ENCODE data around the gene LUZP1. TPM values are rescaled to one million over a fixed set of nuclear protein-coding genes. Genes with fewer than 3 reads are reported as not detected.
"Not testable (repeated sequence)": the region's sequence is repeated elsewhere in the genome, so short reads cannot be mapped to it uniquely, and the experiment has no call there.

LUZP1 gene
- total RNA-seq, 1 donor from 2014 or later = 9.9 TPM

GRCh38 chr1:23209770-23210169 lies 41.1 kb upstream of the LUZP1 start:
- Histone ChIP-seq H3K27me3 (ENCODE audit: control insufficient read depth in 3 of 3, insufficient read depth in 3 of 3, low read length in 3 of 3) (peaks cover 7 to 26% (median 8%) of the 10 kb centered on the region in 3 donors), H3K4me1 (ENCODE audit: control insufficient read depth in 3 of 3, insufficient read depth in 3 of 3, low read length in 3 of 3) (peaks cover 0 to 5% (median 3%) of the 10 kb centered on the region in 3 donors), H3K9ac (ENCODE audit: low read depth in 1 of 3, low read length in 3 of 3) (no peak overlapping the region), H3K4me3 (ENCODE audit: low read length in 3 of 3) (no peak overlapping the region), H3K36me3 (ENCODE audit: control insufficient read depth in 3 of 3, insufficient read depth in 3 of 3, low read length in 3 of 3) (no peaks in the 10 kb centered on the region), H3K9me3 (ENCODE audit: control insufficient read depth in 3 of 3, low read length in 3 of 3) (no peaks in the 10 kb centered on the region), H3K27ac (ENCODE audit: low read depth, low read length) (no peak overlapping the region)

GRCh38 chr1:23208527-23208926 lies 39.9 kb upstream of the LUZP1 start:
- Histone ChIP-seq H3K27me3 (ENCODE audit: control insufficient read depth in 3 of 3, insufficient read depth in 3 of 3, low read length in 3 of 3) (peaks cover 7 to 23% (median 8%) of the 10 kb centered on the region in 3 donors), H3K9me3 (ENCODE audit: control insufficient read depth in 3 of 3, low read length in 3 of 3) (no peaks in the 10 kb centered on the region), H3K36me3 (ENCODE audit: control insufficient read depth in 3 of 3, insufficient read depth in 3 of 3, low read length in 3 of 3) (no peaks in the 10 kb centered on the region), H3K4me3 (ENCODE audit: low read length in 3 of 3) (no peak overlapping the region), H3K4me1 (ENCODE audit: control insufficient read depth in 3 of 3, insufficient read depth in 3 of 3, low read length in 3 of 3) (no peaks in the 10 kb centered on the region), H3K9ac (ENCODE audit: low read depth in 1 of 3, low read length in 3 of 3) (no peak overlapping the region), H3K27ac (ENCODE audit: low read depth, low read length) (no peak overlapping the region)

- not testable (repeated sequence) for H3K4me3 ChIP-seq (ENCODE audit: low read length in 3 of 3); H3K9ac ChIP-seq (ENCODE audit: low read depth in 1 of 3, low read length in 3 of 3); H3K27ac ChIP-seq (ENCODE audit: low read depth, low read length); H3K9me3 ChIP-seq (ENCODE audit: control insufficient read depth in 3 of 3, low read length in 3 of 3); H3K4me1 ChIP-seq (ENCODE audit: control insufficient read depth in 3 of 3, insufficient read depth in 3 of 3, low read length in 3 of 3); H3K36me3 ChIP-seq (ENCODE audit: control insufficient read depth in 3 of 3, insufficient read depth in 3 of 3, low read length in 3 of 3)
- H3K27me3 ChIP-seq (ENCODE audit: control insufficient read depth in 3 of 3, insufficient read depth in 3 of 3, low read length in 3 of 3) = peaks cover 7 to 21% (median 8%) of the 10 kb centered on the region in 3 donors
Observed at GRCh38 chr1:23207733-23208132, 39.1 kb upstream of the LUZP1 start.

GRCh38 chr1:23202263-23202749 lies 33.6 kb upstream of the LUZP1 start:
- no peak overlapping the region for H3K27ac ChIP-seq (ENCODE audit: low read depth, low read length)
- no peak overlapping the region for H3K4me3 ChIP-seq (ENCODE audit: low read length in 3 of 3)
- peaks cover 3 to 7% (median 4%) of the 10 kb centered on the region in 3 donors for H3K27me3 ChIP-seq (ENCODE audit: control insufficient read depth in 3 of 3, insufficient read depth in 3 of 3, low read length in 3 of 3)
- H3K9me3 ChIP-seq (ENCODE audit: control insufficient read depth in 3 of 3, low read length in 3 of 3) = no peaks in the 10 kb centered on the region
- H3K4me1 ChIP-seq (ENCODE audit: control insufficient read depth in 3 of 3, insufficient read depth in 3 of 3, low read length in 3 of 3) = no peaks in the 10 kb centered on the region
- H3K9ac ChIP-seq (ENCODE audit: low read depth in 1 of 3, low read length in 3 of 3) = no peak overlapping the region
- H3K36me3 ChIP-seq (ENCODE audit: control insufficient read depth in 3 of 3, insufficient read depth in 3 of 3, low read length in 3 of 3) = no peaks in the 10 kb centered on the region

- no peak overlapping the region for H3K9ac ChIP-seq (ENCODE audit: low read depth in 1 of 3, low read length in 3 of 3)
- no peaks in the 10 kb centered on the region for H3K36me3 ChIP-seq (ENCODE audit: control insufficient read depth in 3 of 3, insufficient read depth in 3 of 3, low read length in 3 of 3)
- no peaks in the 10 kb centered on the region for H3K4me1 ChIP-seq (ENCODE audit: control insufficient read depth in 3 of 3, insufficient read depth in 3 of 3, low read length in 3 of 3)
- H3K27ac ChIP-seq (ENCODE audit: low read depth, low read length) = no peak overlapping the region
- no peaks in the 10 kb centered on the region for H3K9me3 ChIP-seq (ENCODE audit: control insufficient read depth in 3 of 3, low read length in 3 of 3)
- no peak overlapping the region for H3K4me3 ChIP-seq (ENCODE audit: low read length in 3 of 3)
- H3K27me3 ChIP-seq (ENCODE audit: control insufficient read depth in 3 of 3, insufficient read depth in 3 of 3, low read length in 3 of 3) = peaks cover 3 to 7% (median 4%) of the 10 kb centered on the region in 3 donors
Observed at GRCh38 chr1:23200883-23201282, 32.2 kb upstream of the LUZP1 start.

- H3K4me3 ChIP-seq (ENCODE audit: low read length in 3 of 3) = no peak overlapping the region
- no peaks in the 10 kb centered on the region for H3K36me3 ChIP-seq (ENCODE audit: control insufficient read depth in 3 of 3, insufficient read depth in 3 of 3, low read length in 3 of 3)
- H3K27me3 ChIP-seq (ENCODE audit: control insufficient read depth in 3 of 3, insufficient read depth in 3 of 3, low read length in 3 of 3) = peaks cover 5 to 10% (median 7%) of the 10 kb centered on the region in 3 donors
- no peaks in the 10 kb centered on the region for H3K9me3 ChIP-seq (ENCODE audit: control insufficient read depth in 3 of 3, low read length in 3 of 3)
- H3K9ac ChIP-seq (ENCODE audit: low read depth in 1 of 3, low read length in 3 of 3) = no peak overlapping the region
- H3K4me1 ChIP-seq (ENCODE audit: control insufficient read depth in 3 of 3, insufficient read depth in 3 of 3, low read length in 3 of 3) = no peaks in the 10 kb centered on the region
- no peak overlapping the region for H3K27ac ChIP-seq (ENCODE audit: low read depth, low read length)
Observed at GRCh38 chr1:23198373-23198772, 29.7 kb upstream of the LUZP1 start.

GRCh38 chr1:23196627-23197328 lies 28.1 kb upstream of the LUZP1 start:
- Histone ChIP-seq H3K36me3 (ENCODE audit: control insufficient read depth in 3 of 3, insufficient read depth in 3 of 3, low read length in 3 of 3) (no peaks in the 10 kb centered on the region), H3K9ac (ENCODE audit: low read depth in 1 of 3, low read length in 3 of 3) (no peak overlapping the region), H3K4me1 (ENCODE audit: control insufficient read depth in 3 of 3, insufficient read depth in 3 of 3, low read length in 3 of 3) (no peaks in the 10 kb centered on the region), H3K27me3 (ENCODE audit: control insufficient read depth in 3 of 3, insufficient read depth in 3 of 3, low read length in 3 of 3) (peaks cover 5 to 10% (median 7%) of the 10 kb centered on the region in 3 donors), H3K27ac (ENCODE audit: low read depth, low read length) (no peak overlapping the region), H3K9me3 (ENCODE audit: control insufficient read depth in 3 of 3, low read length in 3 of 3) (no peaks in the 10 kb centered on the region), H3K4me3 (ENCODE audit: low read length in 3 of 3) (no peak overlapping the region)

- Histone ChIP-seq H3K4me1 (ENCODE audit: control insufficient read depth in 3 of 3, insufficient read depth in 3 of 3, low read length in 3 of 3) (no peaks in the 10 kb centered on the region), H3K9me3 (ENCODE audit: control insufficient read depth in 3 of 3, low read length in 3 of 3) (no peaks in the 10 kb centered on the region), H3K4me3 (ENCODE audit: low read length in 3 of 3) (no peak overlapping the region), H3K36me3 (ENCODE audit: control insufficient read depth in 3 of 3, insufficient read depth in 3 of 3, low read length in 3 of 3) (no peaks in the 10 kb centered on the region), H3K9ac (ENCODE audit: low read depth in 1 of 3, low read length in 3 of 3) (no peak overlapping the region), H3K27ac (ENCODE audit: low read depth, low read length) (no peak overlapping the region), H3K27me3 (ENCODE audit: control insufficient read depth in 3 of 3, insufficient read depth in 3 of 3, low read length in 3 of 3) (peaks cover 3 to 5% (median 4%) of the 10 kb centered on the region in 3 donors)
Observed at GRCh38 chr1:23194119-23194984, 25.7 kb upstream of the LUZP1 start.

GRCh38 chr1:23193391-23194118 lies 24.9 kb upstream of the LUZP1 start:
- H3K9ac ChIP-seq (ENCODE audit: low read depth in 1 of 3, low read length in 3 of 3) = no peak overlapping the region
- no peak overlapping the region for H3K27ac ChIP-seq (ENCODE audit: low read depth, low read length)
- H3K9me3 ChIP-seq (ENCODE audit: control insufficient read depth in 3 of 3, low read length in 3 of 3) = no peaks in the 10 kb centered on the region
- no peaks in the 10 kb centered on the region for H3K4me1 ChIP-seq (ENCODE audit: control insufficient read depth in 3 of 3, insufficient read depth in 3 of 3, low read length in 3 of 3)
- H3K4me3 ChIP-seq (ENCODE audit: low read length in 3 of 3) = no peak overlapping the region
- H3K36me3 ChIP-seq (ENCODE audit: control insufficient read depth in 3 of 3, insufficient read depth in 3 of 3, low read length in 3 of 3) = no peaks in the 10 kb centered on the region
- H3K27me3 ChIP-seq (ENCODE audit: control insufficient read depth in 3 of 3, insufficient read depth in 3 of 3, low read length in 3 of 3) = peaks cover 3 to 5% (median 4%) of the 10 kb centered on the region in 3 donors
